Activated naive CD4-positive, alpha-beta T cell treated with anti-CD3 and anti-CD28 coated beads for 36 hours (primary cell): ENCODE data around the gene RAD51B. TPM values are rescaled to one million over a fixed set of nuclear protein-coding genes. Genes with fewer than 3 reads are reported as not detected.

Experiments
- CTCF ChIA-PET: fragments of 350-600 bp; sonication (Branson Sonifier 250); formaldehyde crosslinking; loops from one replicate; lab custom pipeline; 2021; ENCODE audit warnings: antibody characterized with exemption; lab: Charles Lee
- DNase-seq: peaks from one replicate; pipeline ENCODE4 v3.0.0-alpha.2; 2020
- H3K27ac Mint-ChIP-seq: one replicate; pipeline ENCODE4 v1.8.0; 2021; ENCODE audit warnings: mild to moderate bottlenecking, mixed read lengths
- H3K27me3 Mint-ChIP-seq: one replicate; pipeline ENCODE4 v1.8.0; 2021; ENCODE audit warnings: low read depth, mixed read lengths
- H3K36me3 Mint-ChIP-seq: one replicate; pipeline ENCODE4 v1.8.0; 2021; ENCODE audit warnings: low read depth, mixed read lengths
- H3K4me1 Mint-ChIP-seq: one replicate; pipeline ENCODE4 v1.8.0; 2021; ENCODE audit warnings: low read depth, mixed read lengths
- H3K4me3 Mint-ChIP-seq: one replicate; pipeline ENCODE4 v1.8.0; 2021; ENCODE audit warnings: mild to moderate bottlenecking, moderate library complexity, mixed read lengths
- H3K9me3 Mint-ChIP-seq: one replicate; pipeline ENCODE4 v1.8.0; 2021; ENCODE audit warnings: mixed read lengths
- intact Hi-C: fragments of 100-400 bp; cut with micrococcal nuclease; formaldehyde crosslinking; loops from one replicate; pipeline ENCODE4 v1.15.1; 2023
- total RNA-seq, 2 experiments: library from RNA; stranded (reverse); gene quantifications; one replicate each; pipeline ENCODE4 v1.2.3, GENCODE V29; 2021

RAD51B gene
- total RNA-seq, 2 experiments from 2014 or later: 44.8 to 47.6 TPM

DNA sequence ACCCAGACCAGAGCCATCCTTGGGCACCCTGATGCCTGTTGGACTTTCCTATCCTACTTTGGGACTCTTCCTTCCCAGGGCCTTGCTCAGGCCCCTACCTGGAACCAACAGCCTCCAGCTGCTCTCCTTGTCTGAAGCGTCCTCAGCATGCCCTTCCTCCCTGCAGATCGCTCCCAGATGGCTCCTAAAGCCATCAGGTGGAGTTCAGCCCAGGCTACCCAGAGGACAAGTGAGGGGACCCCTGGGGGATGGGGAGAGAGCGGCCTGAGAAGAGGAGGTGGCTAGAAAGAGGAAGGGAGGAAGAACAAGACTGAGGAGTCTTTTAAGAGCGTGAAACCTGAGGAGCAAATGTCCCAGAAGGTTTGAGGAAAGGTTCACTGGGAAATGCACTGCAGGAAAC lies 736.7 kb downstream of the RAD51B start:
- Mint-ChIP-seq H3K4me1 (peaks cover 7% of the 10 kb centered on the region), H3K9me3 (no peaks in the 10 kb centered on the region), H3K27me3 (no peaks in the 10 kb centered on the region), H3K4me3 (no peak overlapping the region), H3K27ac (no peak overlapping the region), H3K36me3 (no peaks in the 10 kb centered on the region)
- CTCF ChIA-PET: interaction anchor here (0.6 kb wide), 1 partner anchor 612 kb away, joined by 3 read pairs; no protein-coding TSS in a partner anchor
- intact Hi-C loops: no loop called here
- DNase-seq: no peak

DNA sequence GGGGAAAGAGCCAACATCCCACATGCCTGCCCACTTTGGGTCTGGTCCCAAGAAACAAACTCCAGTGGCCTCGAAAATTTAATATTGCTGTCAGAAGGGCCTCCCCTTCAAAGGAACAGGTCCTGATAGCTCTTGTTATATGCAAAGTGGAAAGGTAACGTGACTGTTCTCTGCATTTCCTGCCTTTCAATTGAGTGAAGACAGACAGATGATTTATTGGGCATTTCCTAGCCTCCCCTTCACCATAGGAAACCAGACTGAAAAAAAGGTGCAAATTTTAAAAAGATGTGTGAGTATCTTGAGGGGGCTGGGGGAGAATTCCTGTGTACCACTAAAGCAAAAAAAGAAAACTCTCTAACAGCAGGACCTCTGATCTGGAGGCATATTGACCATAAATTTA lies 738.1 kb downstream of the RAD51B start:
- Mint-ChIP-seq H3K4me1 (peaks cover 7% of the 10 kb centered on the region), H3K36me3 (no peaks in the 10 kb centered on the region), H3K9me3 (no peaks in the 10 kb centered on the region), H3K27ac (no peak overlapping the region), H3K4me3 (no peak overlapping the region), H3K27me3 (no peaks in the 10 kb centered on the region)
- no peak for DNase-seq
- CTCF ChIA-PET: no interaction called here
- intact Hi-C loops: no loop called here

- CTCF ChIA-PET: no interaction called here
- H3K36me3 Mint-ChIP-seq: no peaks in the 10 kb centered on the region
- intact Hi-C loops: no loop called here
- no peak overlapping the region for H3K4me3 Mint-ChIP-seq
- H3K27me3 Mint-ChIP-seq: no peaks in the 10 kb centered on the region
- peaks cover 8% of the 10 kb centered on the region for H3K4me1 Mint-ChIP-seq
- H3K9me3 Mint-ChIP-seq: no peaks in the 10 kb centered on the region
- no peak overlapping the region for H3K27ac Mint-ChIP-seq
- DNase-seq: no peak
Observed at GRCh38 chr14:68558096-68558495, 738.5 kb downstream of the RAD51B start.

DNA sequence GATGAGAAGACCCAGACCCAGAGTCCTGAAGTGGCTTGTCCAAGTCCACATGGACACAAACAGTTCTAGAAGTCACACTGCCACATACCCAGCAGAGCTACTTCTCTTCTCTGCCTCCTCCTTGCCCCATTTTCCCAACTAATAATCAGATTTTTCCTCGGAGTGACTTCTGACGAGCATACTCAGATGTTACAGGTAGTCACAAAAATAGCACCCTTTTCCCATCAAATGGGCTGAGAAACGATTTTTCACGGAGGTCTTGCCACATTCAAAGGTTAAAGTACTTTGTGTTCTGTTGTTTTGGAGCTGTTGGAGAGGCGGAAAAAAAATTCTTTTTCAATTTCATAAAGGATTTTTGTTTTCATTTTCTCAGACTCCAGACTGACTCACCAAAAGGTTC lies 740.4 kb downstream of the RAD51B start:
- no peaks in the 10 kb centered on the region for H3K9me3 Mint-ChIP-seq
- no peak overlapping the region for H3K4me3 Mint-ChIP-seq
- no peaks in the 10 kb centered on the region for H3K36me3 Mint-ChIP-seq
- no peak overlapping the region for H3K27ac Mint-ChIP-seq
- intact Hi-C loops: no loop called here
- H3K4me1 Mint-ChIP-seq: peaks cover 19% of the 10 kb centered on the region
- CTCF ChIA-PET: no interaction called here
- DNase-seq: no peak
- no peaks in the 10 kb centered on the region for H3K27me3 Mint-ChIP-seq

DNA sequence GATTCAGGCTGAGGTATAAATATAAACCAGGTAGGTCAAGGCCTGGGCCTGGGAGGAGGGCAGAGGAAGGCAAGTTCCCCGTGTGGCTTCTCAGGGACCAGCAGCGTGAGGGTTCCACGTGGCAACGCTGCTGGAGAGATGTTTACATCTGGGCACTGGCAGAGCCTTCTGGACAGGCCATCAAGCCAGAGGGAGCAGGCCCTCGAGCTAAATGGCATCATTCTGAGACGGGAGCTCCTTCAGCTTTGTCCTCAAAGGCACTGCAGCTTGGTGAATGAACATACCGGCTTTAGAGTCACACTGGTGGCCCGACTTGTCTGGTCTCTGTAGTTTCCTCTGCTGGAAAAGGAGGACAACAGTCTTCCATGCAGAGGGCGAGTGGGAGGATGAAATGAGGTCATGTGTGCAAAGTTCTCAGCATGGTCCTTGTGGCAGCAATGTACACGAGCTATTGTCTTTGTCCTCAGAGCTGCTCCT lies 742.0 kb downstream of the RAD51B start:
- CTCF ChIA-PET: no interaction called here
- H3K9me3 Mint-ChIP-seq: no peaks in the 10 kb centered on the region

DNA sequence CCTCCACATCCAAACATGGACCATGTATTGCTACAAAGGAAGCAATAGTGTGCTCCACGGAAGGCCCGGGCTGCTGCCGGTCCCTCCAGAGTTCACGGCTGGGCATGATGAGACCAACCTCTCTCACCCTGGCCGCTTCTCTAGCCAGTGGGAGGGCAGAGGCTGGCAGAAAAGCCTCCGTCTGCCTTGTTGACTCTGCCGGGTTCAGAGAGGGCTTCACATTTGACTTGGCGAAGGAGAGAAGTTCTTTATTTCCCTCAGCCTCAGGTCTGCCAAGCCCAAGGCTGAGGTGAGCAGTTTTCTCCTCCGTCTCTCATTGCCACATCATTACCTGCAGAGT lies 743.3 kb downstream of the RAD51B start:
- Mint-ChIP-seq H3K4me3 (no peak overlapping the region), H3K9me3 (no peaks in the 10 kb centered on the region), H3K4me1 (peaks cover 29% of the 10 kb centered on the region), H3K36me3 (no peaks in the 10 kb centered on the region), H3K27me3 (no peaks in the 10 kb centered on the region), H3K27ac (no peak overlapping the region)
- intact Hi-C loops: no loop called here
- DNase-seq: no peak
- CTCF ChIA-PET: interaction anchor here (0.6 kb wide), 1 partner anchor 215 kb away, joined by 3 read pairs; no protein-coding TSS in a partner anchor

More for the DNA sequence above, 742.0 kb downstream of the RAD51B start:
- no peak for DNase-seq
- H3K27ac Mint-ChIP-seq: no peak overlapping the region
- no peaks in the 10 kb centered on the region for H3K27me3 Mint-ChIP-seq
- H3K36me3 Mint-ChIP-seq: no peaks in the 10 kb centered on the region
- H3K4me1 Mint-ChIP-seq: peaks cover 29% of the 10 kb centered on the region
- H3K4me3 Mint-ChIP-seq: no peak overlapping the region
- intact Hi-C loops: no loop called here

- intact Hi-C loops: no loop called here
- H3K27me3 Mint-ChIP-seq: no peaks in the 10 kb centered on the region
- H3K27ac Mint-ChIP-seq: no peak overlapping the region
- H3K4me3 Mint-ChIP-seq: no peak overlapping the region
- no peaks in the 10 kb centered on the region for H3K9me3 Mint-ChIP-seq
- no peak for DNase-seq
- H3K4me1 Mint-ChIP-seq: peaks cover 29% of the 10 kb centered on the region
- no peaks in the 10 kb centered on the region for H3K36me3 Mint-ChIP-seq
- CTCF ChIA-PET: interaction anchor here (0.6 kb wide), 1 partner anchor 215 kb away, joined by 3 read pairs; no protein-coding TSS in a partner anchor
Observed at GRCh38 chr14:68563251-68564131, 743.9 kb downstream of the RAD51B start.

- Mint-ChIP-seq H3K36me3 (no peaks in the 10 kb centered on the region), H3K27me3 (no peaks in the 10 kb centered on the region), H3K4me1 (peaks cover 29% of the 10 kb centered on the region), H3K4me3 (no peak overlapping the region), H3K27ac (no peak overlapping the region), H3K9me3 (no peaks in the 10 kb centered on the region)
- CTCF ChIA-PET: no interaction called here
- no peak for DNase-seq
- intact Hi-C loops: no loop called here
Observed at GRCh38 chr14:68564191-68564825, 744.7 kb downstream of the RAD51B start.

DNA sequence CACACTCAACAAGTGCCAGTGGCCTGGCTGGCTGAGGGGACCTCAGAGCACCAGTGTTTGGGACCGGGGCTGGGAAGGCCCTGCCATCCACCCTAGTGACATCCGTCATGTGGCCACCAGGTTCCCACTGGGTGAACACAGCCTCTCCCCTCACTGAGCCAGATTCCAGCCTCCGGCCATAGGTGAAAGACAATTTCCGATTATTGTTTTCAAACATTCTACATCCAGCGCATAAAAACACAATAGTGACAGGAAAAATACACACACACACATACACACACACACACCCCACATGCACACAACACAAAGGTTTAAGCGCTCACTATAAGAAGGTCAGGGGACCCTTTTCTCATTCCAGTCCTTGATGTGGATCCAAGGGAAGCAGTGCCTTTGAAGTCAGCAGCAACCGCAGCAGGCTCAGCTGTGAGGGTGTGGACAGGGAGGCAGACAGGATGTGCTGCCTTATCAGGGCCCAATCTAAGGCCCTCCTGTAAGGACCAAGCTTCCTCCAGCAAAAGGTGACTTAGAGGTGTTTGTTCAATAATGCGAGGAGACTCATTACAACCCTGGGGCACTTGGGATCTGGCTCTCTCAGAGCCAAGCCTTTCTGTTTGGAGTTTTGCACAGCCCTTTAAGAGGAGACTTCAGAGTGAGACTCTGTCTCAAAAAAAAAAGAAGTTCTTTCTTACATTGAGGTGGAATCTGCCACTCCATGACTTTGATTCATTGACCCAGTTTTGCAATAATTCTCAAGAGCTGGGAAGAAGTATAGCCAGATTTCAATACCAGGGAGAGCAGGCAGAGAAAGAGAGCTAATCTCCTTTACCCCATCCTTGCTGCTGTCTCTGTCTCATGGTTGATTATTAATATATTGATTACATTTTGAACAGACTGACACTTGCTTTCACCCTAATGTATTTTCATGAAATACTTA lies 745.5 kb downstream of the RAD51B start:
- Mint-ChIP-seq H3K27ac (no peak overlapping the region), H3K4me3 (no peak overlapping the region)
- DNase-seq: peak; percentile 46

DNA sequence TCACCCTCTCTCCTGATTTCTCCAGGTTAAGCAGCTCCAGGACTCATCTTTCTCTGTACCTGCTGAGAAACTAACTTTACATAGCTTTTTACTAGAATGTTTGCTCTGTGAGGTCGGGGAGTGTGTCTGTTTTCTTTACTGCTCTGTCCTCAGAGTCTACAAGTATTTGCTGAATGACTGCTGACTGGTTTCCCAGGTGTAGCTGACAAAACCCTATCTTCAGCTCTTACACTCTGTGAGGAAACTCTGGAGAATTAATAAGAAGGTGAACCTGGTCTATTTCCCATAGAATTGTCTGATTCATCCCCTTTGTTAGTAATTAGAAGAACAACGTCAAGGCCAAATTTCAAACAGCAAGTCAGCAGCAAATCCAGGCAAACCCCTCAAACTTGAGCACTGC lies 746.5 kb downstream of the RAD51B start:
- no peaks in the 10 kb centered on the region for H3K9me3 Mint-ChIP-seq
- DNase-seq: no peak
- H3K4me3 Mint-ChIP-seq: no peak overlapping the region
- H3K27me3 Mint-ChIP-seq: no peaks in the 10 kb centered on the region
- peaks cover 29% of the 10 kb centered on the region for H3K4me1 Mint-ChIP-seq
- intact Hi-C loops: no loop called here
- CTCF ChIA-PET: interaction anchor here (0.7 kb wide), 1 partner anchor 61 kb away, joined by 4 read pairs; no protein-coding TSS in a partner anchor
- H3K36me3 Mint-ChIP-seq: no peaks in the 10 kb centered on the region
- H3K27ac Mint-ChIP-seq: no peak overlapping the region

More for the DNA sequence above, 745.5 kb downstream of the RAD51B start:
- H3K9me3 Mint-ChIP-seq: no peaks in the 10 kb centered on the region
- H3K4me1 Mint-ChIP-seq: peaks cover 29% of the 10 kb centered on the region
- CTCF ChIA-PET: interaction anchor here (0.7 kb wide), 2 partner anchors 62 to 909 kb away, joined by 4 read pairs; no protein-coding TSS in a partner anchor
- intact Hi-C loops: no loop called here
- H3K27me3 Mint-ChIP-seq: no peaks in the 10 kb centered on the region
- no peaks in the 10 kb centered on the region for H3K36me3 Mint-ChIP-seq

DNA sequence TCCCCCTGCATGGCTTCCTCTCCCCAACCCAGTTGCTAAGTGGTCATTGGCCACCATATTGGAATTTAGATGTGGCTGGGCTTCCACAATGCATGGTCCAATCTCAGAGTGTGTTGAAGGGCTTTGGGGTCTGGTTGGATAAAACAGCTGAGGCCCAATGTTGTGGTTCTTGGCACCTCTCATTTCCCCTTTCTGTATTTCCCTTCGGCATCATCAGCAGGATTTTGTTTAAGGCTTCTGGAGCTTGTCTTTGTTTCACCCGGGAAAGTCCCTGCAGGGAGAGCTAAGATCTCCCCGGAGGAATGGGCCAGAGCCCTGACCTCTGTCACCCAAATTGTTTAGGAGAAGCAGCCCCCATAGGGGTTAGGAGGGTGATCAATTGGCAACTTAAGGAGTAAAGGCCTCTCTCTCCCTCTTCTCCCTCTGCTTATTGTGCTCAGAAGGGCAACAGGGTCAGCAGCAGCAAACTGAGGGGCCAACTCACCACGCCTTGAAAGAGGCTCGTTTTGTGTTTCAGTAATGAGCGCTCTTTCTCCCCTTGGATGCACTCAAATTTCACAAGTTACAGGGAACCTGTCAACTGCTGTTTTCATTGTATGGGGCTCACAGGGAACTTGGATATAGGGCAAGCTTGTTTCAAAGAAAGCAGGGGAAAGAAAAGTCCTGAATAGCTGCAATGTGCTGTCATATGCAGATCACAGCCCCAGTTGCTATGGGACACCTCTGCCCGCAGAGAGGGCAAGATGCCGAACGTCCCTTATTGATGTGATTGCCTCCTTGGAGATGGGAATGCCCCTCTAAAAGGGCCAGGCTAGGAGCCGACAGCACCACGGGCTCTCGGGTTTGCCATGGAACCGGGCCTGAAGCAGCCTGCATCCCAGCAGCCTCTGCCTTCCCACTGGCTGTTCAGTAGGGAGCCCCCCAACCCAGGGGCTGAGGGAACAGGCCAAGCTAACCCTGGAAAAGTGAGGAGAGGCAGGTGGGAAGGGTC lies 749.6 kb downstream of the RAD51B start:
- intact Hi-C loops: no loop called here
- no peaks in the 10 kb centered on the region for H3K27me3 Mint-ChIP-seq
- no peaks in the 10 kb centered on the region for H3K9me3 Mint-ChIP-seq
- H3K27ac Mint-ChIP-seq: no peak overlapping the region
- no peak for DNase-seq
- H3K36me3 Mint-ChIP-seq: no peaks in the 10 kb centered on the region
- peaks cover 18% of the 10 kb centered on the region for H3K4me1 Mint-ChIP-seq
- H3K4me3 Mint-ChIP-seq: no peak overlapping the region
- CTCF ChIA-PET: no interaction called here
